Upper lobe of left lung (tissue), 6 donors: ENCODE measurements around the gene CLNK. TPM values are rescaled to one million over a fixed set of nuclear protein-coding genes. Genes with fewer than 3 reads are reported as not detected.

ENCODE experiments used
- ATAC-seq, 2 donors: fragments of 200-7000 bp; cut with Tn5 transposase; one replicate each; pipeline ENCODE4 v1.9.1; 2022; ENCODE audit warnings: mild to moderate bottlenecking in 2 of 2, moderate library complexity in 2 of 2; ENCODE audit not compliant: low FRiP score in 2 of 2
- DNase-seq, 2 donors: peaks; one replicate each; pipeline ENCODE4 v3.0.0-alpha.2; 2019 to 2020
- H3K27ac ChIP-seq, 4 donors: fragments of 200-600 bp; sonication (generic); one replicate each; pipeline ENCODE4 v1.5.1; 2016 to 2019
- H3K27me3 ChIP-seq, 4 donors: fragments of 200-600 bp; sonication (generic); one replicate each; pipeline ENCODE4 v1.5.1; 2017 to 2019
- H3K36me3 ChIP-seq, 4 donors: fragments of 200-600 bp; sonication (generic); one replicate each; pipeline ENCODE4 v1.5.1; 2016 to 2019
- H3K4me1 ChIP-seq, 4 donors: fragments of 200-600 bp; sonication (generic); one replicate each; pipeline ENCODE4 v1.5.1; 2018 to 2019
- H3K4me3 ChIP-seq, 4 donors: fragments of 200-600 bp; sonication (generic); one replicate each; pipeline ENCODE4 v1.5.1; 2017 to 2019; ENCODE audit warnings: mild to moderate bottlenecking in 2 of 4, moderate library complexity in 1 of 4
- H3K9me3 ChIP-seq, 4 donors: fragments of 200-600 bp; sonication (generic); one replicate each; pipeline ENCODE4 v1.5.1; 2018 to 2019
- EP300 ChIP-seq, 4 donors: sonication (generic); formaldehyde crosslinking; IDR thresholded peaks; one replicate each; pipeline ENCODE4 v1.5.1; 2017; ENCODE audit warnings: antibody characterized with exemption in 4 of 4, control low read depth in 2 of 4
- POLR2A ChIP-seq, 4 donors: fragments of 450-650 bp; IDR thresholded peaks; one replicate each; pipeline ENCODE4 v1.5.1; 2016 to 2017; ENCODE audit warnings: antibody characterized with exemption in 4 of 4, mild to moderate bottlenecking in 2 of 4
- POLR2AphosphoS5 ChIP-seq, 2 donors: sonication (generic); formaldehyde crosslinking; IDR thresholded peaks; one replicate each; pipeline ENCODE4 v1.5.1; 2017; ENCODE audit warnings: antibody characterized with exemption in 2 of 2
- WGBS, 2 donors: methylation state at CpG; one replicate each; pipeline ENCODE4 v1.1.5; 2017 to 2018; 5-methylcytosine and 5-hydroxymethylcytosine counted together
- total RNA-seq, 6 donors: library from RNA; depleted of rRNA in 4 of 6; stranded (reverse); fragments of >200 nt in 4 of 6; gene quantifications; one replicate each; pipeline versions ENCODE4 v1.1.0 to v1.2.1, GENCODE V29; 2016 to 2021
- TF ChIP-seq, protein P1 (sequence below), 6 experiments: fragments of 450-650 bp in 4 of 6; fragments of 200-600 bp in 2 of 6; sonication (generic) in 2 of 6; IDR thresholded peaks; one replicate each; pipeline ENCODE4 v1.5.1; 2016 to 2019; ENCODE audit warnings: antibody characterized with exemption in 6 of 6
- donor health status: DM: no; HTN: no; CAD: no; lungs with moderate emphysema.
- donor health status: DM: no; HTN: yes; CAD: no; lungs with severe emphysema.

The CLNK gene
- total RNA-seq, 6 donors from 2014 or later, result 0.14 to 0.69 (median 0.20) TPM; not detected in 3

DNA sequence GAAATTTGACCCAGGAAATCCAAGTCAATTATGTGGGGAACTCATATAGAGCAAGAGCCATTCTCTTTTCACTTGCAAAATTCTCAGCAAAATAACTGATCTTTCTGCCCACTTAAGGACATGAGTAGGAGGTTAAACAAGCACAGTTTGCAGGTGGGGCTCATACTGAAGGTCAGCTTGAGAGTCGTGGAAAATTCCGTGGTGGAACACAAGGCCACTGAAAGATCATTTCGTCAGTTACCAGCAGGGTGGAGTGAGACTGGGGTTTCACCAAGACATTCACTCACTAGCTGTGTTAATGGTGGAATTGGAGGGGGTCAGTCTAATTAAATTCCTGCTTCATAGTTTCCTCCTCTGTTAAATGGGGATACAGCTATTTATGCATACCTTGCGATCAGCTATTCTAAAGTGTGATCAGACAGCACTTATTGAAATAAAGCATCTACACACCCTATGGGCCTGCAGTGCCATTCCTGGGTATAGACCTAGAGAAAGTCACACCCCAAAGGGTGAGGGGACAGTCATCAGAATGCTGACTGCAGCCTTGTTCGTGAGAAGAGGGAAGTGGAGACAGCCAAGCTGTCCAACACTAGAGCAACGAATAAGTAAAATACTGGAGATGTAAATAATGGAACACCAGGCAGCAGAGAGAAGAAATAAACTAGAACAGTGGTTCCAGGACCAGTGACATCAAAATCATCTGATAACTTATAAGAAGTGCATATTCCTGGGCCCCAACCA lies 42.7 kb upstream of the CLNK start:
- WGBS, 2 donors, result 50 to 56% methylated on average over 6 of the region's 6 CpGs
- H3K27me3 ChIP-seq, result no peaks in the 10 kb centered on the region
- TF ChIP-seq POLR2AphosphoS5 (IDR thresholded peaks at IDR 0.05), result no peak
- TF ChIP-seq, protein P1, sequence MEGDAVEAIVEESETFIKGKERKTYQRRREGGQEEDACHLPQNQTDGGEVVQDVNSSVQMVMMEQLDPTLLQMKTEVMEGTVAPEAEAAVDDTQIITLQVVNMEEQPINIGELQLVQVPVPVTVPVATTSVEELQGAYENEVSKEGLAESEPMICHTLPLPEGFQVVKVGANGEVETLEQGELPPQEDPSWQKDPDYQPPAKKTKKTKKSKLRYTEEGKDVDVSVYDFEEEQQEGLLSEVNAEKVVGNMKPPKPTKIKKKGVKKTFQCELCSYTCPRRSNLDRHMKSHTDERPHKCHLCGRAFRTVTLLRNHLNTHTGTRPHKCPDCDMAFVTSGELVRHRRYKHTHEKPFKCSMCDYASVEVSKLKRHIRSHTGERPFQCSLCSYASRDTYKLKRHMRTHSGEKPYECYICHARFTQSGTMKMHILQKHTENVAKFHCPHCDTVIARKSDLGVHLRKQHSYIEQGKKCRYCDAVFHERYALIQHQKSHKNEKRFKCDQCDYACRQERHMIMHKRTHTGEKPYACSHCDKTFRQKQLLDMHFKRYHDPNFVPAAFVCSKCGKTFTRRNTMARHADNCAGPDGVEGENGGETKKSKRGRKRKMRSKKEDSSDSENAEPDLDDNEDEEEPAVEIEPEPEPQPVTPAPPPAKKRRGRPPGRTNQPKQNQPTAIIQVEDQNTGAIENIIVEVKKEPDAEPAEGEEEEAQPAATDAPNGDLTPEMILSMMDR (IDR thresholded peaks at IDR 0.05), result no peak
- no peak for TF ChIP-seq POLR2A (IDR thresholded peaks at IDR 0.05)
- no peak for TF ChIP-seq EP300 (IDR thresholded peaks at IDR 0.05)
- no peaks in the 10 kb centered on the region for H3K9me3 ChIP-seq
- H3K4me1 ChIP-seq, result peaks cover 0 to 7% (median 0%) of the 10 kb centered on the region in 4 donors
- peak in 1 of 2 donors; percentile 46 for DNase-seq
- H3K4me3 ChIP-seq, result no peak overlapping the region
- no peak for ATAC-seq
- no peaks in the 10 kb centered on the region for H3K36me3 ChIP-seq
- peak overlapping the region in 1 of 4 donors; percentile 12 for H3K27ac ChIP-seq

DNA sequence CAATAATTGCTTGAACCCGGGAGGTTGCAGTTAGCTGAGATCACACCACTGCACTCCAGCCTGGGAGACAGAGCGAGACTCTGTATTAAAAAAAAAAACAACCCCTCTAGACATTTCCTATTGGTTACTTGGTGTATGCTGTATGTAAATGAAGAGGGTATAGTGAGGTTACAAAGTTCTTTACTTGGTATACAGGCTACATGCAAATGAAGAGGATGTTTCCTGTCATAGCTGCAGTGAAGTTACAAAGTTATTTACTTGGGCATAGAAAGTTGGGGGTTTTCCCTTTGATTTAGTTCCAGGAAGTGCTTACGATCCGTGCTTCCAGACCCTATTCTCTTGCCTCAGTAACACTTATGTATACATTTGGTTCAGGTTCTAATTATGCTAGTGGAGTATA lies 38.4 kb upstream of the CLNK start:
- no peak for DNase-seq
- no peak overlapping the region for H3K27ac ChIP-seq
- no peaks in the 10 kb centered on the region for H3K27me3 ChIP-seq
- peaks cover 0 to 7% (median 0%) of the 10 kb centered on the region in 4 donors for H3K4me1 ChIP-seq
- no peaks in the 10 kb centered on the region for H3K9me3 ChIP-seq
- 39 to 42% methylated on average over 4 of the region's 4 CpGs for WGBS, 2 donors
- H3K36me3 ChIP-seq, result no peaks in the 10 kb centered on the region
- ATAC-seq, result no peak
- H3K4me3 ChIP-seq, result no peak overlapping the region
- TF ChIP-seq, protein P1 (IDR thresholded peaks at IDR 0.05), result no peak
- no peak for TF ChIP-seq POLR2AphosphoS5 (IDR thresholded peaks at IDR 0.05)
- no peak for TF ChIP-seq EP300 (IDR thresholded peaks at IDR 0.05)
- no peak for TF ChIP-seq POLR2A (IDR thresholded peaks at IDR 0.05)

DNA sequence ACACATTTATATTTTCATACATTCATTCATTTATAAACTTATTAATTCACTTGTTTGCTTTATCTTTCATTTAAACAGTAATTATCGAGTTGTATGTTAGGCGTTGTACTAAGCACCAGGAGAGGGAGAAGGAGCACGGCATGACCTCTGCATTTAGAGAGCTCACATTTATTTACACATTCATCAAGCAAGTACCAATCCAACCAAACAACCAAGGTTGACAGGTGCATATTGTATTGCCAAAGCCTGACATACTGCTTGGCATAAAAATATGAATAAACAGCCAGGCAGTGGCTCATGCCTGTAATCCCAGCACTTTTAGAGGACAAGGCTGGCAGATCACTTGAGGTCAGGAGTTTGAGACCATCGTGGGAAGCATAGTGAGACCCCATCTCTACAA lies 37.0 kb upstream of the CLNK start:
- no peak for ATAC-seq
- Histone ChIP-seq H3K9me3 (no peaks in the 10 kb centered on the region), H3K27me3 (no peaks in the 10 kb centered on the region), H3K4me1 (peaks cover 0 to 5% (median 0%) of the 10 kb centered on the region in 4 donors), H3K27ac (no peak overlapping the region), H3K36me3 (no peaks in the 10 kb centered on the region), H3K4me3 (no peak overlapping the region)
- WGBS, 2 donors, result 72 to 86% methylated on average over 4 of the region's 4 CpGs
- no peak for DNase-seq
- TF ChIP-seq POLR2A (IDR thresholded peaks at IDR 0.05), result no peak
- TF ChIP-seq, protein P1 (IDR thresholded peaks at IDR 0.05), result no peak
- no peak for TF ChIP-seq EP300 (IDR thresholded peaks at IDR 0.05)
- no peak for TF ChIP-seq POLR2AphosphoS5 (IDR thresholded peaks at IDR 0.05)

DNA sequence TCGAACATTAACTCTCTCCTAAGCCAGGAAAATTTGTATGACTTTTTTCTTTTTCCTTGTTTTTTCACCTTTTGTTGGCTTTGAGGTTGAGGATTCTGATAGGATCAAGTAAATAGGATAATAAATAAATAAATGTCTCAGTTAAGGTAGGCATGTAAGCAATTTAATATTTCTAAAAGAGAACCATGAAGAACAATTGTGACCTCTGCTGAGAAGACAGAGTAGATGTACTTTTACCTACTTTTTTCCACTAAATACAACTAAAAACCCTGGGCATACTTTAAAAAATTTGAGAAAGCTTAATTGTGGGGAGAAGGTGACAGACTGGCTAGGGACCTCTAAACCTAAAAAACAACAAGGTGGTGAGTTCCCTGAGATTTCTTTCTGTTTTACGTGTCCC lies 31.6 kb upstream of the CLNK start:
- Histone ChIP-seq H3K4me1 (no peaks in the 10 kb centered on the region), H3K27ac (no peak overlapping the region), H3K9me3 (peaks cover 0 to 5% (median 0%) of the 10 kb centered on the region in 4 donors), H3K4me3 (no peak overlapping the region), H3K36me3 (no peaks in the 10 kb centered on the region), H3K27me3 (no peaks in the 10 kb centered on the region)
- ATAC-seq, result no peak
- TF ChIP-seq POLR2AphosphoS5 (IDR thresholded peaks at IDR 0.05) (no peak), EP300 (IDR thresholded peaks at IDR 0.05) (no peak), POLR2A (IDR thresholded peaks at IDR 0.05) (no peak)
- TF ChIP-seq, protein P1 (IDR thresholded peaks at IDR 0.05), result no peak
- no peak for DNase-seq
- WGBS, 2 donors, result 95% methylated on average over 2 of the region's 2 CpGs

DNA sequence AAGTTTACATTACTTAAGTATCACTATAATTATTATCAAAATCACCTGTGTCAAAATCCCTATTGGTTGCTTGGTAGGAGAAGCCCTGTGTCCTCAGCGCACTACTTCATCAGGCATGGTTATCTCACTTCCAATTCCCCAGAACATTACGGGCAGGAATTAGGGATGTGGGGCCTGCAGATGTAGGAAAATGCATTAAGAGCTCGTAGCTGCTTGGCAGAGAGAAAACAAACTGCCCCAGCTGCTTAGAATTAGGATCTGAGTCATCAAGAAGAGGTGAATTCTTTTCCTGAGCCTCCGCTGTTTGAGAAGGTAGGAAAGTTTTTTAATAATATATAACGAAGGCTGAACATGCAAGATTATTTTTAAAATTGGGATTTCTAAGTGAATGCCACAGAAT lies 31.1 kb upstream of the CLNK start:
- WGBS, 2 donors, result 51 to 56% methylated on average over 5 of the region's 5 CpGs
- H3K27ac ChIP-seq, result no peak overlapping the region
- H3K4me3 ChIP-seq, result no peak overlapping the region
- TF ChIP-seq POLR2AphosphoS5 (IDR thresholded peaks at IDR 0.05) (no peak), EP300 (IDR thresholded peaks at IDR 0.05) (no peak), POLR2A (IDR thresholded peaks at IDR 0.05) (no peak)
- TF ChIP-seq, protein P1 (IDR thresholded peaks at IDR 0.05), result no peak
- H3K9me3 ChIP-seq, result peaks cover 0 to 5% (median 0%) of the 10 kb centered on the region in 4 donors
- ATAC-seq, result no peak
- DNase-seq, result no peak
- no peaks in the 10 kb centered on the region for H3K36me3 ChIP-seq
- no peaks in the 10 kb centered on the region for H3K4me1 ChIP-seq
- H3K27me3 ChIP-seq, result no peaks in the 10 kb centered on the region
